ENCODE results near the gene SIM1.

The SIM1 gene

DNA sequence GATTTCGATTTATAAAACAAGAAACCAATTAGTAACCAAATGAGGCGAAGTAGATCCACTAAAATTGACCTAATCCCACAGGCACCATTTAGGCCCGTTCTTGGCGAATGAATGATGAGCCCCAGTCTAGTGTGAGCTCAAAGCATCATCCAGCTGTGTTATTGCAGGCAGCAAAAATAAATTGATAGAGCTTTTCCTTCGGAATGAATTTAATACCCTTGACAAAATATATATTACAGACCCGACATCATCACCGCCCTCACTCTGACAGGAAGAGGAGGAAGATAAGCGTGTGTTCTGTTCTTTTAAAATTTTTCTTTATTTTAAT lies 7.8 kb downstream of the SIM1 start:
- DNase-seq (ENCODE audit: low read depth), result no peak

DNA sequence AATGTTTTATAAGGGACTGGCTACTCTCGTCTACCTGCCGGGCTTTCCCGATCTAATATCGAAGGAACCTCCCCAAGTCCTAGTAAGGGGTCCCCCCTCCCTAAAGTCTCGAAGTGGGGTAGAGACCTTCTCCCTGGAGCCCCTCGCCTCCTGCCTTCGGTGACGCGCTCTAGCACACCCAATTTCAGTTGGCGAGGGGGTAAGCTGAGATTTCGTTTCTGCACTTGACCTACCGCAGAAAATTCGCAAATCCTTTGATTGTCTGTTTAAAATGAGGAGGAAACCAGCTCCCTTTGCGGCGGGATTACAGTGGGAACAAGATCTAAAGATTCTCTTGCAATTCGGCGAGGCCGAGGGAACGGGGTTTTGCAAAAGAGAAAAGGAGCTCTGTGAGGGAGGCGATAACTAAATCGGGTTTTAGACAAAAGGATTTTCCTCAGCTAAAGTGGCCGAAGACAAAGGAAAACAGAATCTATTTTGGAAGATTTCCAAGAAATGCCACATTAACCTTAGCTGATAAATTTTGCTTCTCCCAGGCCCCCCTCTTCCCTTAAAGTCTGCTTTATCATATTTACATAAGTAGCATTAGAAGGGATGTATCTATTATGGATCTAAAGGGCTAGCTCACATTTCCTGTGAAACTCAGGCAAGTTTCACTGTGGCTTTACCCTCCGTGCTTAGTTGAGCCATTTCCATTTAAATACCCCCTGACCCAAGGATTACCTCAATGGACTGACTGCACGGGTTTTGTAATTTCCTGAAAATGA lies 8.4 kb downstream of the SIM1 start:
- DNase-seq (ENCODE audit: low read depth), result no peak

DNA sequence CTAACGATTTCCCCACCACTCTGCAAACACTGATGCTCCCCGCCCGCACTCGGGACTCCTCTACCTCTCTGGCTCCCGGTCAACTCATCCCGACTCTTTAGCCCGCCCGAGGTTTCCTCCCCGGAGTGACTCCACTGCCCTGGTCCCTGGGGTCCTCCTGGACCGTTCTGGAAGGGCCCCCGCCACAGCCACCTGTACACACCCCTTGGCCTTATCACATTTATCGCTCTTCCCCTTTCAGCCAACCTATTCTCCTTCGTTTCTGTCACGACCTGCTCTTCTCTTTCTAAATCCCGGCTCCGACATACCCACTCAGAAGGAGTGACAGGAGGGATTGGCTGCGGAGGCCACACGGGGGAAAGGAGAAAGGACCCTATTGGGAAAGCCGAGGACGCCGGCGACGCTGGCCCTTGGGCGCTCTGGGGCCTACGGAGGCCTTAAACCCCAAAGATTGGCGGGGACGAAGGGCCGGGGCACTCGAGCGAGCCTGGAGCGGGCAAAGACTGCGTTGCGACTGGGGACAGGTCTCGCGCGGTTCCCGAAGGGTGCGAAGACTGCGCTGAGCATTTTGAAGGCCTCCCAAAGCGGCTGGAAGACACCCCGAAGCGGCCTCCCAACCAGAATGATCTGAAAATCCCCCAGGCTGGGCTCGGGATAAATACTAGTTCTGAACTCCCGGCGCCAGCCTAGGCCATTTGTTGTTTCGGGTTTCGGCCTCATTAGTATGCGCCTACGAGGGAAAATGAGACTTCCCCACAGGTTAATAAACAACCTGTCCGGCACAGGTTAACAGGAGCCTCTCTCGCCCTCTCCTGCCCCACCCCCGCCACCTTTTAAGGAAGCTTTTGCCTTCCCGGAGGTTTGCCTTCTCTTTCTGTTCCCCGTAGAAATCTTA lies 9.2 kb downstream of the SIM1 start:
- no peak for DNase-seq (ENCODE audit: low read depth)

GRCh38 chr6:100454551-100455229 lies 10.0 kb downstream of the SIM1 start:
- no peak for DNase-seq (ENCODE audit: low read depth)

GRCh38 chr6:100453701-100454521 lies 10.8 kb downstream of the SIM1 start:
- no peak for DNase-seq (ENCODE audit: low read depth)

- DNase-seq (ENCODE audit: low read depth), result no peak
Observed at GRCh38 chr6:100452998-100453397, 11.7 kb downstream of the SIM1 start.

DNA sequence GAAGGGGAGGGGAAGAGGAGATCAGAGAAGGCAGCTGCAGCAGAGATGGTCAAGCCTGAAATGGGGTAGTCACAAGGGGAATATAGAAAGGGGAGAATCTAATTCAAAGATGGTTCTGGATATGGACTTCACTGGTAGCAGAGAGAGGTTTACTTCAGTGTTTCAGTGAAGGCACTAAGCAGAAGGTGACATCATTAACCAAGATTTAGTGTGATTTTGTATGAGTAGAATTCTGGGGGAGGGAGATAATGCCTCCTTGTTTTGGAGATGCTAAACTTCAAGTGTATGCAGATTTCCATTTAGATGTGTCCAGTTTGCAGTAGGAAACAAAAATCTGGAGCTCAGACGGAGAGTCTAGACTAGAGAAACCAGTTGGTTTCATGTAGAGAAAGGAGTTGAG lies 13.1 kb downstream of the SIM1 start:
- DNase-seq (ENCODE audit: low read depth), result no peak

DNA sequence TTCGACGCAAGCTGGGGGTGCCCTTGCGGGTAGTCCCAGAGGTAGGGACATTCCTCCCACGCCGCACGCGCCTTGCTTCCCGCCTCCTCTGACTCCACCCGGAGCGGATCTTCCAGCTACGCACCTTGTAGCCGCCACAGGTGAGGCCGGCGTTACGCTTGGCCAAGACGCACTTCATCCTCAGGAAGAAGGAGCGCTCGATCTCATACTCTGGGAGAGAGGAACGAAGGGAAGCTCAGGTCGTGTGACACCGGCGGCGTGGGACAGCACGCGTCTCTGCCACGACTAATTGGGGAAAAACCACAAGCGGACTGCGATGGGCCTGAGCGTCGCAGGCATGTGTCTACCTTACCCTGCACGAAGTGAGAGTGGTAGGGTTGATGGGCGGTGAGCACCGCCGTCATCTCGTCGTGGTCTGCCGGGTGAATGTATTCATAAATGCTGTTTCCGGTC lies 15.5 kb downstream of the SIM1 start:
- no peak for DNase-seq (ENCODE audit: low read depth)

DNA sequence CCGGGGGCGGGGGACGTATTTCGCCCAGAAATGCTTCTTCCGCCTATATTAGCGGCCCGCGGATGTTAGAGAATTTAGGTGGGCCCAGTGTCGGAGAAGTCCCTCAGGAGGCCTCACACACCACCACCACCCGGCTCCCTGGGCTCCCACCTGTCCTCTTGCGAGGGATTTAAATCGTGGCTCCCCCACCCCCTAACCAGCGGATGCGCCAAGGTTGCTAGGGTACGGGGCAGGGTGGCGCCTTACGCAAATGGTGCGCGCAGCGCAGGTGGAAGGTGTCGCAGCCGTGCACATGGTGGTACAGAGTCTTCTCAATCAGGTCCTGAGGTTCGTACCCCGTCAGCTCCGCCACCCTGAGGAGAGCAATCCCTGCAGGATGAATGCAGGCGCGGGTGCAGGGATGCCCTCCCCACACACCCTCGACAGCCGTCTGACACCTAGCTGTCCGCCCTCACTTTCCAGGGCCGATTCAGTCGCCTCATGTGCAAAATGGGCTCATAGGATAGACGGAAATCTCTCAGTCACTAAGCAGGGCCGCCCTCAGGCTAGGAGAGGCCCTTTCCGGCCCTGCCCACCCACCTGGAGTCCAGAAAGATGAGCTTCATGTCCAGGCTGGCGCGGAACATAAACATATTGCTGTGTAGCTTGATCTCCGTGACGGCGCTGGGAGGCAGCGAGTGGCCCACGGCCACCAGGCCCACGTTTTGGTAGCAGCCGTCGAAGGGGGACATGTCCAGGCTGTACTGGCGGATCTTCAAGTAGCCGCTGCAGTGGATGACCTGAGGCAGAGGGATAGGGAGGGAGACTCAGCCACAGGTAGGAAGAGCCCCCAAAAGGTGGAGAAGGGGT lies 16.6 kb downstream of the SIM1 start:
- DNase-seq (ENCODE audit: low read depth), result no peak

DNA sequence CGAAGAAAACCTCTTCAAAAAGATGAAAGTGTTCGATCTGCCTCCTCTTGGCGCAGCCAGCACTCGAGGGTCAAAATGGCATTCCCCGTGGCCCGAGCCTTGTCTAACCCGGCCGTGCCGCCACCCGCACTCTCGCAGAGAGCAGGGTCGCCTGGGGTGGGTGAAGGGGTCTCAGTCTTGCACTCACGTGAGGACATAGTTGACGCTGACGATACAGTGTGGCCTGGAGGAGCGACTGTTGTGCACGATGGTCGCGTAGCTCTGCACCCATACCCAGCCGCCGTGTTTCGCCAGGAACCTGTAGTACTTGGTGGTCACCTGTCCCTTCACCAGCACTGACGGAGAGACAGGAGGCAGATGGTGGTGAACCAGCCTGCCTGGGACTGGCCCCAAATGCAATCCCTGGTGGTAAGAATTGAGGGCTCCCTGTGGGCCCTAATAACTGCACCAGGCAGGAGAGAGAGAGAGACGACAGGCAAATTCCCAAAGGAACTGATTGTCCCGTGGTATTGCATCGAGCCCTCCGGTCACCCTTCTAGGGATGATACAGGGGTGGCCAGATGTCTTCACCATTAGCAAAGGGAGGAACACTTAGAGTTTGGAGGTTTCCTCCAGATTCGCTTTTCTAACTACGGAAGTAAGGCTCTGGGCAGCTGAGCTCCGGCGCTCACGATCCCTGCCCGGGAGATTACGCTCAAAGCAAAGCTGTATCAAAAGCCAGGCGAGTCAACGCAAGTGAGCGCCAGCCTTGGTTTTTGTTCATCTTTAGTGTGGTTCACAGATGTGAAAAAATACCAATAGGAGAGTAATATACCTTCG lies 17.4 kb downstream of the SIM1 start:
- DNase-seq (ENCODE audit: low read depth), result no peak

- DNase-seq (ENCODE audit: low read depth), result no peak
Observed at GRCh38 chr6:100446115-100447080, 18.3 kb downstream of the SIM1 start.

- no peak for DNase-seq (ENCODE audit: low read depth)
Observed at GRCh38 chr6:100445512-100445911, 19.2 kb downstream of the SIM1 start.

- DNase-seq (ENCODE audit: low read depth), result no peak
Observed at GRCh38 chr6:100440935-100441334, 23.8 kb downstream of the SIM1 start.

DNA sequence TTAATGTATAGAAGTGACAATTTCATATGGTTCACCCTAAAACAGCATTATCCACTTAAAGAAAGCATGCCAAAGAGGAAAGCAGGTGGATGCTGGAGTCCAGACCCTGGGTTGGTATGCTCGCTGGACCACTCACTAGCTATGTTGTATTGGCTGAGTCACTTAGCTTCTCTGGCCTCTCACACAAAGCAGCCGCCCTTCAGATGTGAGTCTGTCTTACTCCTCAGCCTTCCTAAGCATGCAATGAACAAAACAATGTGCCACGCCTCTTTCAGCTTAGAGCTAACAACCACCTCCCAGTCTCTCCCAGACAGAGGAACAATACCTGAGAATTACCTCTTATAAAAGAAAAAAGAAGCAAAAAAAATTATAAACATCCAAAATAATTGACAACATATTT lies 29.4 kb downstream of the SIM1 start:
- no peak for DNase-seq (ENCODE audit: low read depth)

GRCh38 chr6:100433726-100434435 lies 30.8 kb downstream of the SIM1 start:
- no peak for DNase-seq (ENCODE audit: low read depth)

DNA sequence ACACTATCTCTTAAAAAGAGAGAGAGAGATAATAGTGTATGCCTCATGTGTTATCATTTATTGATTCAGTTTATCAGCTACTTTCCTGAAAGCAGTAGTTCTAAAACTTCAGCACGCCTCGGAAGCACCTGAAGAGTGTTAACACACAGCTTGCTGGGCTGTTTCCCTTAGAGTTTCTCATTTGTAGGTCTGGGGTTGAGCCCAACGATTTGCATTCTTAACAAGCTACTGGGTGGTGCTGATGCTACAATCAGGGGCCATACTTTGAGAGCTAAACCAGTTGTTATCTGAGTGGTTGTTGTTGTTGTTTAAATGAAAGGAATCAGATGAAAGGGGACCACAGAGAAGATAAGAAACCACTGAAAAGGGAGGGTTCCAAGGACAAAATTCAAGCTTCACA lies 32.6 kb downstream of the SIM1 start:
- DNase-seq (ENCODE audit: low read depth), result no peak

- no peak for DNase-seq (ENCODE audit: low read depth)
Observed at GRCh38 chr6:100430962-100431361, 33.8 kb downstream of the SIM1 start.

DNA sequence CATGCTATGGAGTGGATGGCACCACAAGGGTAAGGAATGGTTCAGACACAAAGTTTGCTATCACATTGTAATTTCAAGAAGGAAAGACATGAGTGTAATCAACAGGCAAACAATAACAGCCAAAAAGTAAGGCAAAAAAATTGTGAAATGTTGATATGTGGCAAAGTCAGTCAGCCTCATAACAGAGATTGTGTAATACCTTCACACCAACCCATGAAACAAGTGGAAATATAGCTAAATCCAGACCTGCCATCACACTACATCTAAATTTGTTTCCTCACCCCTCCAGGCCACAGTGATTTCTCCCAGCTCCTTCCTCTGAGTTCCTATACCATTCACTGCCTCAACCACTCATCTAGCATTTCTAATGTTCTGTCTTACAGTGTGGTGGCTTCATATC lies 37.3 kb downstream of the SIM1 start:
- no peak for DNase-seq (ENCODE audit: low read depth)

Measured in stimulated activated CD8-positive, alpha-beta memory T cell treated with anti-CD3 and anti-CD28 coated beads, Interleukin-15, amount 100 ng/mL, for 1 hour (primary cell).